T-helper 2 cell treated with Interferon-gamma antibody and Interleukin-4, amounts not matched to agents 100 ng/mL and 5 ng/mL, for 36 hours (primary cell): ENCODE measurements around the gene GARIN5A. TPM values are rescaled to one million over a fixed set of nuclear protein-coding genes. Genes with fewer than 3 reads are reported as not detected.

Experiments
- intact Hi-C: fragments of 100-400 bp; cut with micrococcal nuclease; formaldehyde crosslinking; loops from one replicate; pipeline ENCODE4 v1.15.1; 2023
- total RNA-seq: library from RNA; stranded (reverse); gene quantifications from 2 replicates; pipeline ENCODE4 v1.2.3, GENCODE V29; 2022

GARIN5A gene
- total RNA-seq, result 0.23 and 0.36 TPM in 2 replicates

DNA sequence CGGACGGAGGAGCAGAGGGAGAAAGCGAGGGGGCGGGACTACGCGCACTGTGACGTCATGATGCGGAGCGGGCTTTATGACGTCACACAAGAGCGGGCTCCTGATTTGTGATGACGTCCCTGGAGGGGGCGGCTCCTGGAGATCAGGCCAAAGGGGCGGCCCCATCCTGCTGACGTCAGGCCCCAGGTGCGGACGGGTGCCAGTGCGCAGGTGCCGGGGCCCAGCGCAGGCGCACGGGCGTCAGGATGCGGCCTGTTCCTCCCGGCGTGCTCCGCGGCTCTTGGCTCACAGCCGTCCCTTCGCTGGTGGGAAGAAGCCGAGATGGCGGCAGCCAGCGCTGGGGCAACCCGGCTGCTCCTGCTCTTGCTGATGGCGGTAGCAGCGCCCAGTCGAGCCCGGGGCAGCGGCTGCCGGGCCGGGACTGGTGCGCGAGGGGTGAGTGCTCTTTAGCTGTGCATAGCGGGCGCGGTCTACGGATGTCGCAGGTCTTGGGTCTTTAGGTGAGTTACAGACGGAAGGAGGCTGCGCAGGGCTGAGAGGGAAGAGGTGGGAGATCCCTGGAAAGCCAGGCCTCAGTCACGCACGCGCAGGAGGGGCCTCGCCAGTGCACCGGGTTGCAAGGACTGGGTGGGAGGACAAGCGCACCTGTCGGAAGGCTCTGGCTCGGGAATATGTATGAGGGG, at the start of gene GARIN5A, which contains the start of gene EMC10:
Gene GARIN5A, minus strand, starts transcription at position 625 of the 683 bp plus-strand sequence. Its CDS starts 460 bp downstream, at position 165.
Gene EMC10, plus strand, starts transcription at position 284 of the 683 bp plus-strand sequence. Its CDS starts 38 bp downstream, at position 322.
- intact Hi-C loops, result loop anchor here (1.0 kb wide), 3 partner anchors 35 to 119 kb away; partner anchors contain the start of genes JOSD2 and NR1H2

- intact Hi-C loops, result no loop called here
These were observed 46.2 kb upstream of the GARIN5A start for GRCh38 chr19:50522881-50523280.

GRCh38 chr19:50520822-50521465, 44.3 kb upstream of the GARIN5A start:
- intact Hi-C loops, result no loop called here

DNA sequence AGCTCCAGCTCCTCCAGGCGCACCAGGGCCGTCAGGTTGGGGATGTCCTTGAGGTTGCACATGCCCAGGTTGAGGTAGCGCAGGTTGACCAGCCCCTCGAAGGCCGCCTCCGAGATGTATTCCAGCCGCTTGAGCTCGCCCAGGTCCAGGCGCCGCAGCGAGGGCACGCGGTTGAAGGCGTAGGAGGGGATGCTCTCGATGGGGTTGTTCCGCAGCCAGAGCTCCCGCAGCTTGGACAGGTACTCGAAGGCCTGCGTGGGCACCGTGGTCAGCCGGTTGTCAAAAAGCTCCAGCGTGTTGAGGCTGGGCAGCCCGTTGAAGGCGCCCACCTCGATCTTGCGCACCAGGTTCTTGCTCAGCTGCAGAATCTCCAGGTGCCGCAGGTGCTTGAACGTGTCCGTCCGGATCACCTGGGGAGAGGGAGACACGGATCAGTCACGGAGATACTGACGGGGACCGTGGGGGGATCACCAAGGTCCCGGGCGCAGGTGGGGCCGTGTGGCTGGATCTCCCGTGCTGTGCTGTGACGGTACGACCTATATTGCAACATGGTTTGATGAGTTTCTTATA, 42.4 kb upstream of the GARIN5A start:
- intact Hi-C loops, result no loop called here

DNA sequence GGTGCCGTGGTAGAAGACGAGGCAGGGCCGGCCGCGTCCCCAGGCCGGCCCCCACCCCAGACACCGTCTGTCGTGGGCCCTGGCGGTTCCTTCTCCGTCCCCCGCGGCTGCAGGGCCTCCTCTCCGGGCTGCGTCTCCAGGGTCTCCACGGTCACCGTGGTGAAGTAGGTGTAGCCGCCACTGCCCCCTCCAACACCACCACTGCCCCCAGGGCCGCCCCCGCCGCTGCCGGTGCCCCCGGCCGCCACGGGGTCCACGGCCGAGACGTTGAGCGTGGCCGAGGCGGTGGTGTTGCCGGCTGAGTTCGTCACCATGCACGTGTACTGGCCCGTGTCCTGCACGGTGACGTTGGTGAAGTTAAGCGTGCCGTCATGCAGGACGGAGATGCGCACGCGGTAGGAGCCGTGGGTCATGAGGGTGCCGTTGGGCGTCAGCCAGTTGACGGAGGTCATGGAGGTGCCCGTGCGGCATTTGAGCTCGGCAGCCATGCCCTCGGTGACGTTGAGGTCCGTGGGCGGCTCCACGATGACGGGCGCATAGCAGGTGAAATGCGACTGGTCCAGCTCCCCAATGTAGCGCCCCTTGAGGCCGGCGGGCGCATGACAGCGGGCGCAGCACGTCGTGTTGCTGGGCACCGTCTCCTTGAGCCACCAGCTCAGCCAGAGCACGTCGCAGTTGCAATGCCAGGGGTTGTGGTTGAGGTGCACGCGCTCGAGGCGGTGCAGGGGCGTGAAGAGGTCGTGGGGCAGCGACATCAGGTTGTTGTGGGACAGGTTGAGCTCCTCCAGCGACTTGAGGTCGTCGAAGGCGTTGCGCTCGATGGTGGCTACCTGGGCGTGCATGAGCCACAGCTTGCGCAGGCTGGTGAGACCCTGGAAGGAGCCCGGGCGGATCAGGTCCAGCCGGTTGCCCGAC, 41.7 kb upstream of the GARIN5A start:
- intact Hi-C loops, result no loop called here

DNA sequence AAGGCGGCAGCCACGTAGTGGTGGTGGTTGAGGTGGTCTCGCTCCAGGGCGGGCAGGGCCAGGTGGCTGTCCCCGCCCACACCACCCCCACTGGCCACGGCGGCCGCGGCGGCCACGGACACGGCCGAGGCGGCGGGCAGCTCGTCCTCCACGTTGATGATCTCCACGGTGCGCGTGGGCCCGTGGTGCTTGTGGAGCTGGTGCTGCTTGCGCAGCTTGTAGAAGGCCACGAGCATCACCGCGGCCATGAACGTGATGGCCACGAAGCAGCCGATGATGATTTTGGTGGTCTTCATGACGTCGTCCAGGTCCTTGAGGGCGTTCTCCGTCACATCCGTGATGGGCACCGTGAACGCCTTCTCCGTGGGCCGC, 41.0 kb upstream of the GARIN5A start:
- intact Hi-C loops, result no loop called here

GRCh38 chr19:50516964-50517703, 40.5 kb upstream of the GARIN5A start:
- intact Hi-C loops, result no loop called here

- intact Hi-C loops, result no loop called here
These were observed 39.8 kb upstream of the GARIN5A start for GRCh38 chr19:50516456-50516855.

- intact Hi-C loops, result no loop called here
These were observed 38.5 kb upstream of the GARIN5A start for GRCh38 chr19:50515168-50515561.

DNA sequence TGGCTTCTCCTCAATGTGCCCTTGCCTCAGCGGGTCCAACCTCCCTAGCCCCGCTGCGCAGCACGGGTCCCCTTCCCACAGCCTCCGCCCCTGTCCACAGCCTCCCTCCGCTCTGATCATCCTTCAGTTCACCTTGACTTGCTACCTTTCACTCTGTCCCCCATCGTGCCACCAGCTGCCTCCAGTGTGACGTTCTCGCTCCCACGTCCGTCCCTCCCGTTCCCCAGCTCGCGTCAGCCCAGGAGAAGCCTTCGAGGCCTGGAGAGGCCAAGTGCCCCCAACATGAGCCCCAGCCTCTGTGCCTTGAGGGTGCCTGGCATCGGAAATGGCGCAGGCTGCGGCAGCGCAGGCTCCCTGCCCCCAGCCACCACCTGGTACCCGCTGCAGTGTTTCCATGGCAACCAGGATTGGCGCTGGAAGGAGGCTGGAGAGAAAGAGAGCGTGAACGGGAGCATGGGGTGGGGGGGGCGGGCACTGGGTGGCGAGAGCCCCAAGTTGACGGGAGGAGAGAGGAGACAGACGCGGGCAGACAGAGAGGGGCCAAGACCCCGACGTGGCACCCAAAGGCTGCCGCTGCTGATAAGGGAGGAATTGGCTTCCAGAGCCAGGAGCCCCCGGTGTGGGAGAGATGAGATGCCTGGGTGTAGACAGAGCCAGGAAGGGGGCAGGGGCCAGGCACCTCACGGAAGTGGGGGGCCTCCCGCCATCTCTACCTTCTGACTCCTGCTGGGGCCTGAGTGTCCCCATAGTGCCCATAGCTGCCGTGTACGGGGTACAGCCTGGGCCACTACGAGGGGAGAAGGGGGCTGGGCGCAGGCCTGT, 37.9 kb upstream of the GARIN5A start:
- intact Hi-C loops, result no loop called here

DNA sequence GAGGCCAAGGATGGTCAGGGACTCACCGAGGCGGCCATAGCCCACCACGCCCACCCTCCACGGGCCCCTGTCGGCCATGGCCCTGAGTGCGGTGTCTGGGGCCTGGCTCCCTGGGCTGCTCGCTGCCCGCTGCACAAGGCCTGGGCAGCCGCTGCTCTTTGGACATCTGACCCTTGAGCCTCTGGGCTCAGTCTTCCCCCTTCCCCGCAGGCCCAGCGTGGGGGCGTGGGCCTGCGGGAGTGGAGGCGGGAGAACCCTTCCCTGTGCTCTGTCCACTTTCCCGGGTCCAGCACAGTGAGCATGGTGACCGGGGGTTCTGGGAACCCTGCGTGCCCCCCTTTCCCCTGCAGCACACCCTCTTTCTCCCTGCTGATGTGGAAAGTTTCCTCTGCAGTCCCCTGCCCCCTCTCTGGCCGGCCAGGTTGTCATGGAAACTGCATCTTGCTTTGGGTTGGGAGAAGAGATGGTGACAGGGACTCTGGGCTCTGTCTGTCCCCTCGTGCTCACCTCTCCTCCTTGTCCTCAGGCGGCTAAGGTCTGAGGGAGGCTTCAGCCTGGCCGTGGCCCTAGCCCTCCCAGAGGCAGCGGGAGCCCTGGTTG, 37.2 kb upstream of the GARIN5A start, which contains the start of gene ASPDH:
Gene ASPDH, minus strand, starts transcription at position 168 of the 600 bp plus-strand sequence. Its CDS starts 90 bp downstream, at position 78.
- intact Hi-C loops, result no loop called here

DNA sequence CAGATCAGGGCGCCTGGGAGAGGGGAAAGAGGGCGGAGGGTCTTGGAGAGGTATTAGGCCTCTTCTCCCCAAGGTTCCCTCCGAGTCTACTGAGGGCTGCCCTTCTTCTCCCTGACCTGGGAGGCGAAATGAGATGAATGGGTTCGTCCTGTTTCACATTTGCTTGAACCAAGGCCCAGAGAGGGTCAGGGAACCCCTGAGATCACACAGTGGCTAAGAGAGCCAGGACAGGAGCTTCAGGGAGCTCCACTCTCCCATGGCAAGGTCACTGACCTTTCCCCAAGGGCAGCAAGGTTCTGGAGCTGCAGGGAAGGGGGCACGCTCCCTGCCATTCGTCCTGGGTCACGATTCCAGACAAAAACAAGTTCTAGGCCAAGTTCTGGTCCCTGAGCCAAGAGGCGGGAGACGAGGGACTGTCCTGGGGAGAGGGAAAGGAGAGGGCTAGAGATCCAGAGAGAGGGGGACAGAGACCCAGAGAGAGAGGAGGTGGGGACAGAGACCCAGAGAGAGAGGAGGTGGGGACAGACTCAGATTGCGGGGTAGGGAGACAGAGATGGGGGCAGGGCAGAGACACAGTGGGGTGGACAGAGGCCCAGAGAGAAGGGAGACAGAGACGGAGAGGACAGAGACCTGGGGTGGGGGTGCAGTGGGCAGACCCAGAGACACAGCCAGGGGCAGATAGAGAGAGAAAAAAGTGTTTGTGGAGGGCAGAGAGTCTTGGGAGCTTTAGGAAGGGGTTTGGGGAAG, 36.5 kb upstream of the GARIN5A start:
- intact Hi-C loops, result no loop called here

DNA sequence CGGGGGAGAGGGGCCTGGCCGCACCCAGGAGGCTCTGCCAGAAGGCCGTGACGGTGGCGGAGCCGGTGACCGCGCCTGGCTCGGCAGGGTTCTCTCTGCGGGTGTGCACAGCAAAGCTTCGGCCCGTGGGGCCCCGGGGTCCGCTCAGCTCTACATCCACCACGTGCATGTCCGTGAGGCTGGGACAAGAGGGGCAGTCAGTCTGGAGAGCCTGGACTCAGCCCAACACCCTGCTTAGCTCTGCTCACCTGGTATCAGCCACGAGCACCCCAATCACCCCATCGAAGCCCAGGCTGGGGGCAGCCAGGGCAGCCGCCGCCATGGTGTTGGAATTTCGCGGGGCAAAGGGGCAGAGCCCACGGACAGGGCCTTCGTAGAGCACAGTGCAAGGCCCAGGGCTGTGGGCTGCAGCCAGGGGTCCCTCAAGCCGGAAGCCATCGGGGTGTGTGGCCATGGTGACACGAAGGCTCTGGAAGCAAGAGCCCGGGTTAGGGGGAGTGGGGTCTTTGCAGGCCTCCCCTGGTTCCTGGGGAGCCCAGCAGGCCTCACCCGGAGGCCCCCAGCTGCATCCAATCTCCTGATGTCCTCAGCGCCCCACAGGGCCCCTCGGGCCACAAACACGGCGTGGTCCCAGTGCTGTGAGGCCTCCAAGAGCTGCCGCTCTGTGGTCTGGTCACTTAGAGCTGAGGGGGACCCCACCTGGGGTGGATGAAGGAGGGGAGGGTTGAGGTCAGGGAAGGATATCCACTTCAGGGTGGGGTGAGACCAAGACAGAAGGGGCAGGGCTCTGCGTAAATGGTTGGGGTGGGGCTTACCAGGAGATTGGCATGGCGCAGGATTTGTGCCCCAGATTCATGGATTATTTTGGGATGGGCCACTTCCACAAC, 35.7 kb upstream of the GARIN5A start:
- intact Hi-C loops, result no loop called here

DNA sequence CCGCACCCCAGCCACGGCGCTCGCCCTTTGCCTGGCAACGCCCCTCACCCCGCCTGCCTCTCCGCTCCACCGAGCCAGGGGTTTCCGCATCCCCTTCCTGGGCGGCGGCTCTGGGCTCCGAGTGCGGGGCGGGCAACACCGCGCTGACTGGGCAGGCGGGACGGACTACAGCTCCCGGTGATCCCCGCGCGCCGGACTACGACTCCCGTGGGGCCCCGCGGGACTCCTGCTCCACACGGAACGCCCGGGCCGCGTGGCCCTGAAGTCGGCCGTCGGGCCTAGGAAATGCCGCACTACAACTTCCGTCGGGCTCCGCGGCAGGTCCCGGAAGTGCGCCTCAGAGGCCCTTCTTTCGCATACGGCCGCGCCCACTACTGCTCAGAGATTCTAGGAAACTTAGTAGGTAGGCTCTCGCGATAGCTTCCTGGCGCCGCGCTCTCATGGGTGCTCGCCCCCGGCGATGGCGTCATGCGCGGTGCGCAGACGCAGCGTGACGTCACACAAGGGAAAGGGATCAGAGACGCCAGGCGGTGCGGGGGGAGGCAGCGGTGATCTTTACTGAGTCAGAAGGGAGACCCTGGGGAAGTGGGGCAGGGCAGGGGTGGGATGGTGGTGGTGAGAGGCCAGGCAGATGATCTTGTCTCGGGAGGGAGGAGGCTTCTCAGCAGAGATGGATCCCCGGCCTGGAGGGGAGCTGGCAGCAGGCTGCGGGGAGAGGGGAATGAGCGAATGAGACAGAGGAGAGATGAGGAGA, 34.6 kb upstream of the GARIN5A start, which contains the start of gene JOSD2:
Gene JOSD2, minus strand, starts transcription at position 123 of the 754 bp plus-strand sequence. CDS start 760 bp downstream, outside the sequence.
- intact Hi-C loops, result loop anchor here (1.0 to 2.0 kb wide), 7 partner anchors 35 to 597 kb away; partner anchors contain the start of genes CTU1, EMC10, GARIN5A and NR1H2

GRCh38 chr19:50510700-50511068, 34.0 kb upstream of the GARIN5A start:
- intact Hi-C loops, result loop anchor here (1.0 to 2.0 kb wide), 7 partner anchors 34 to 598 kb away; partner anchors contain the start of genes CTU1, EMC10, GARIN5A and NR1H2

DNA sequence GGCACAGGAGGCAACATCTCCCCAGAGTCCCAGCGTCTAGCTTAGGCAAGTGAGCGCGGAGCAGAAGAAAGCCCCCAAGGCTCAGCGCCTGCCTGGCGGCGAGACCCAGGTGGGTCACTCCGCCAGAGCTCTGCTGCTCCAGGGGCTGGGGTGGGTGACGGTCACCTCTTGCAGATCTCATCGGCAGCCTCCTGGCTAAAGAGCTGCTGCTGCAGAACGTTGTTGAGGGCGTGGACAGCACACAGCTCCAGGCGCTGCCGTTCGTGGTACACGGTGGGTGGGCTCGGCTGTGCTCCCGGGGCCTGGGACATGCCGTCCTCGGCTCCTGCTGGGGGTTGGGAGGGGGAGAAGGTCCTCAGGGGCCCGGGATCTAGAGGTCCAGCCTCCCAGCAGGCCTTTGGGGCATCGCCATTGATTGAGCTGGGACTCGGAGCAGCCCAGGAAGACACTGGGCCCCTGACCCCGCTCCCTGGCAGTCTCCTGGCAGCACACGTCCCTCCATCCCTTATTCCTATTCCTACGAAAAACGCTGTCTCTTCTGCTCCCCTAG, 33.5 kb upstream of the GARIN5A start:
- intact Hi-C loops, result loop anchor here (2.0 kb wide), 1 partner anchor 141 kb away; no protein-coding TSS in a partner anchor
